ENCODE data around the gene MAP2K3. TPM values are rescaled to one million over a fixed set of nuclear protein-coding genes. Genes with fewer than 3 reads are reported as not detected.
"Not testable (repeated sequence)": the region's sequence is repeated elsewhere in the genome, so short reads cannot be mapped to it uniquely, and the experiment has no call there.

Gene MAP2K3
- polyA plus RNA-seq, 3 donors = 107 to 166 (median 164) TPM

DNA sequence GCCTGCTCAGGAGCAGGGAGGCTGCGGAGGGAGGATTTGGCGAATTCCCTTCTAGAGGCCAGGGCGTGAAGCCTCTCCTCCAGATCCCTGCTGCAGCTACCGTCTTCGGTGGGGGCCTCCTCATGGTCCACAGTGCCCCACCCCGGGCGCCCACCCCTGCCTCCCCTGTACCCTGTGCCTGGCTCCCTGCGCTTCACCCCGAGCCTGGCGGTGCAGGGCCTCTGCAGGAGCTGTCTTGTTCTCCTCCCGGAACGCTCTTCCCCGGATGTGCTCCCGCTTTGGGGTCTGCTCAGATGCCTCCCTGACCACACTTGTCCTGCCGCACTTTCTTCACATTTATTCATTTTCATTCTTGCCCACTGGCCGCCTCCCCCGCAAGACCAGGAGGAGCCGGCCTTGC is 33.3 kb downstream of the MAP2K3 start:
- H3K4me3 Mint-ChIP-seq; H3K27ac Mint-ChIP-seq; H3K9ac ChIP-seq (ENCODE audit: insufficient read depth, low read length, poor library complexity, severe bottlenecking); H3K27ac ChIP-seq (ENCODE audit: low read depth in 1 of 2, low read length in 2 of 2); intact Hi-C loops (cut with micrococcal nuclease); H3K9me3 ChIP-seq (replicated peaks in 1 of 2; ENCODE audit: control insufficient read depth in 1 of 2, insufficient read depth in 1 of 2, low read length in 2 of 2); H3K79me2 ChIP-seq (ENCODE audit: insufficient read depth, low read length); H2AFZ ChIP-seq (ENCODE audit: insufficient read depth, low read depth, low read length, poor library complexity, severe bottlenecking); H3K4me3 ChIP-seq (replicated peaks in 1 of 3; ENCODE audit: low read depth in 2 of 3, low read length in 3 of 3); H3K4me2 ChIP-seq (replicated peaks; ENCODE audit: extremely low read depth, low read length, poor library complexity, severe bottlenecking); DNase-seq; H3K4me1 Mint-ChIP-seq; H3K27me3 Mint-ChIP-seq (ENCODE audit: low read depth in 3 of 3); H3K27me3 ChIP-seq (ENCODE audit: control insufficient read depth in 2 of 2, insufficient read depth in 2 of 2, low read length in 2 of 2): not testable (repeated sequence)
- 87% methylated on average over 15 of the region's 18 CpGs for WGBS (ENCODE audit: insufficient coverage)
- H3K9me3 Mint-ChIP-seq = peaks cover 0 to 12% (median 0%) of the 10 kb centered on the region in 7 donors
- Histone ChIP-seq H3K4me1 (ENCODE audit: control insufficient read depth in 1 of 2, insufficient read depth in 2 of 2, low read length in 2 of 2) (peaks cover 4 to 11% of the 10 kb centered on the region in 2 donors), H4K20me1 (ENCODE audit: insufficient read depth, low read length) (peaks cover 26% of the 10 kb centered on the region), H3K36me3 (replicated peaks in 1 of 2; ENCODE audit: control insufficient read depth in 1 of 2, insufficient read depth in 2 of 2, low read length in 2 of 2) (peaks cover 21 to 27% of the 10 kb centered on the region in 2 donors)
- H3K36me3 Mint-ChIP-seq = peaks cover 23 to 27% of the 10 kb centered on the region in 2 donors

DNA sequence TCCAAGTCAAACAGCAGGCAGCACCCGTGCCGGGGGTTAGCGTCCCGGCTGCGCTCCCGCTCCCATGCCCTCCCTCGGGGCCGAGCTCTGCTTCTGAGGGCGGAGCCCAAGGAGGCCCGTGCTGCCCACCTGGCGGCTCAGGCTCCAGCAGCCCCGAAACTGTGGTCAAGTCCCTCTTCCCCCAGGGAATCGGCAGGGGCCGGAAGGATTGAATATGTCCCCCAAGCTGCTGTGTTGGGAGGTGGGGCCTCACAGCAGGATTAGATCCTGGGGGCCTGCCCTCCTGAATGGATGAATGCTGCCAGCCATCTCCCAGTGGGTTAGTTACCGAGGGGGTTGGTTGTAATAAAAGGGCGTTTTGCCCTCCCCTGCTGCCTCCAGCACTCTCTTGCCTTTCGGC is 33.9 kb downstream of the MAP2K3 start:
- Mint-ChIP-seq H3K27me3 (ENCODE audit: low read depth in 3 of 3) (peaks cover 4 to 8% (median 5%) of the 10 kb centered on the region in 3 donors), H3K4me1 (peaks cover 14% of the 10 kb centered on the region), H3K4me3 (no peak overlapping the region), H3K36me3 (peaks cover 17 to 21% of the 10 kb centered on the region in 2 donors), H3K27ac (no peak overlapping the region), H3K9me3 (peaks cover 0 to 17% (median 3%) of the 10 kb centered on the region in 7 donors)
- H3K79me2 ChIP-seq (ENCODE audit: insufficient read depth, low read length) = no peaks in the 10 kb centered on the region
- peaks cover 0 to 3% of the 10 kb centered on the region in 2 donors for H3K9me3 ChIP-seq (replicated peaks in 1 of 2; ENCODE audit: control insufficient read depth in 1 of 2, insufficient read depth in 1 of 2, low read length in 2 of 2)
- peaks cover 15 to 21% of the 10 kb centered on the region in 2 donors for H3K36me3 ChIP-seq (replicated peaks in 1 of 2; ENCODE audit: control insufficient read depth in 1 of 2, insufficient read depth in 2 of 2, low read length in 2 of 2)
- TF ChIP-seq, protein P1, sequence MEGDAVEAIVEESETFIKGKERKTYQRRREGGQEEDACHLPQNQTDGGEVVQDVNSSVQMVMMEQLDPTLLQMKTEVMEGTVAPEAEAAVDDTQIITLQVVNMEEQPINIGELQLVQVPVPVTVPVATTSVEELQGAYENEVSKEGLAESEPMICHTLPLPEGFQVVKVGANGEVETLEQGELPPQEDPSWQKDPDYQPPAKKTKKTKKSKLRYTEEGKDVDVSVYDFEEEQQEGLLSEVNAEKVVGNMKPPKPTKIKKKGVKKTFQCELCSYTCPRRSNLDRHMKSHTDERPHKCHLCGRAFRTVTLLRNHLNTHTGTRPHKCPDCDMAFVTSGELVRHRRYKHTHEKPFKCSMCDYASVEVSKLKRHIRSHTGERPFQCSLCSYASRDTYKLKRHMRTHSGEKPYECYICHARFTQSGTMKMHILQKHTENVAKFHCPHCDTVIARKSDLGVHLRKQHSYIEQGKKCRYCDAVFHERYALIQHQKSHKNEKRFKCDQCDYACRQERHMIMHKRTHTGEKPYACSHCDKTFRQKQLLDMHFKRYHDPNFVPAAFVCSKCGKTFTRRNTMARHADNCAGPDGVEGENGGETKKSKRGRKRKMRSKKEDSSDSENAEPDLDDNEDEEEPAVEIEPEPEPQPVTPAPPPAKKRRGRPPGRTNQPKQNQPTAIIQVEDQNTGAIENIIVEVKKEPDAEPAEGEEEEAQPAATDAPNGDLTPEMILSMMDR (IDR thresholded peaks at IDR 0.05) = no peak
- H3K27me3 ChIP-seq (ENCODE audit: control insufficient read depth in 2 of 2, insufficient read depth in 2 of 2, low read length in 2 of 2) = no peaks in the 10 kb centered on the region
- DNase-seq = no peak
- H3K27ac ChIP-seq (ENCODE audit: low read depth in 1 of 2, low read length in 2 of 2) = no peak overlapping the region
- no peak overlapping the region for H3K9ac ChIP-seq (ENCODE audit: insufficient read depth, low read length, poor library complexity, severe bottlenecking)
- H4K20me1 ChIP-seq (ENCODE audit: insufficient read depth, low read length) = peaks cover 20% of the 10 kb centered on the region
- intact Hi-C loops (cut with micrococcal nuclease) = no loop called here
- H3K4me1 ChIP-seq (ENCODE audit: control insufficient read depth in 1 of 2, insufficient read depth in 2 of 2, low read length in 2 of 2) = peaks cover 9 to 17% of the 10 kb centered on the region in 2 donors
- no peak overlapping the region for H3K4me3 ChIP-seq (replicated peaks in 1 of 3; ENCODE audit: low read depth in 2 of 3, low read length in 3 of 3)
- H2AFZ ChIP-seq (ENCODE audit: insufficient read depth, low read depth, low read length, poor library complexity, severe bottlenecking) = no peak overlapping the region
- H3K4me2 ChIP-seq (replicated peaks; ENCODE audit: extremely low read depth, low read length, poor library complexity, severe bottlenecking) = no peak overlapping the region
- WGBS (ENCODE audit: insufficient coverage) = 80% methylated on average over 13 of the region's 17 CpGs

DNA sequence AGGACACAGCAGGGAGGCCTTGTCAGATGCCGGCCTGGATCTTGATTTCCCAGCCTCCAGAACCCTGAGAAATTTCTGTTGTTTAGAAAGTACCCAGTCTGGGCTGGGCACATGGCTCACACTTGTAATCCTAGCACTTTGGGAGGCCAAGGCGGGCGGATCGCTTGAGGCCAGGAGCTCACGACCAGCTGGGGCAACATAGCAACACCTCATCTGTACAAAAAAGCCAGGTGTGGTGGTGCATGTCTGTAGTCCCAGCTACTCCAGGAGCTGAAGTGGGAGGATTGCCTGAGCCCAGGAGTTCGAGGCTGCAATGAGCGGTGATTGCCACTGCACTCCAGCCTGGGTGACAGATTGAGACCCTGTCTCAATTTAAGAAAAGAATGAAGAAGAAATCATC is 34.3 kb downstream of the MAP2K3 start:
- DNase-seq; H3K79me2 ChIP-seq (ENCODE audit: insufficient read depth, low read length); H3K4me3 Mint-ChIP-seq; H3K27ac Mint-ChIP-seq; intact Hi-C loops (cut with micrococcal nuclease); H3K9ac ChIP-seq (ENCODE audit: insufficient read depth, low read length, poor library complexity, severe bottlenecking); H3K27me3 ChIP-seq (ENCODE audit: control insufficient read depth in 2 of 2, insufficient read depth in 2 of 2, low read length in 2 of 2); H3K27ac ChIP-seq (ENCODE audit: low read depth in 1 of 2, low read length in 2 of 2); H2AFZ ChIP-seq (ENCODE audit: insufficient read depth, low read depth, low read length, poor library complexity, severe bottlenecking); H3K9me3 ChIP-seq (replicated peaks in 1 of 2; ENCODE audit: control insufficient read depth in 1 of 2, insufficient read depth in 1 of 2, low read length in 2 of 2); H3K4me2 ChIP-seq (replicated peaks; ENCODE audit: extremely low read depth, low read length, poor library complexity, severe bottlenecking); H3K4me3 ChIP-seq (replicated peaks in 1 of 3; ENCODE audit: low read depth in 2 of 3, low read length in 3 of 3): not testable (repeated sequence)
- Histone ChIP-seq H4K20me1 (ENCODE audit: insufficient read depth, low read length) (peaks cover 18% of the 10 kb centered on the region), H3K36me3 (replicated peaks in 1 of 2; ENCODE audit: control insufficient read depth in 1 of 2, insufficient read depth in 2 of 2, low read length in 2 of 2) (peaks cover 14 to 17% of the 10 kb centered on the region in 2 donors), H3K4me1 (ENCODE audit: control insufficient read depth in 1 of 2, insufficient read depth in 2 of 2, low read length in 2 of 2) (peaks cover 13 to 21% of the 10 kb centered on the region in 2 donors)
- WGBS (ENCODE audit: insufficient coverage) = 100% methylated on average over 2 of the region's 7 CpGs
- Mint-ChIP-seq H3K36me3 (peaks cover 14 to 17% of the 10 kb centered on the region in 2 donors), H3K27me3 (ENCODE audit: low read depth in 3 of 3) (peaks cover 4 to 13% (median 5%) of the 10 kb centered on the region in 3 donors), H3K9me3 (peaks cover 0 to 17% (median 3%) of the 10 kb centered on the region in 7 donors), H3K4me1 (peaks cover 19% of the 10 kb centered on the region)

GRCh38 chr17:21319256-21319655 is 34.7 kb downstream of the MAP2K3 start:
- peaks cover 14 to 23% of the 10 kb centered on the region in 2 donors for H3K4me1 ChIP-seq (ENCODE audit: control insufficient read depth in 1 of 2, insufficient read depth in 2 of 2, low read length in 2 of 2)
- Mint-ChIP-seq H3K4me1 (peaks cover 19% of the 10 kb centered on the region), H3K9me3 (peaks cover 0 to 17% (median 3%) of the 10 kb centered on the region in 7 donors), H3K27me3 (ENCODE audit: low read depth in 3 of 3) (peaks cover 4 to 14% (median 5%) of the 10 kb centered on the region in 3 donors), H3K36me3 (peaks cover 11 to 13% of the 10 kb centered on the region in 2 donors)
- WGBS (ENCODE audit: insufficient coverage) = 100% methylated on average over 1 of the region's 4 CpGs
- peaks cover 10 to 13% of the 10 kb centered on the region in 2 donors for H3K36me3 ChIP-seq (replicated peaks in 1 of 2; ENCODE audit: control insufficient read depth in 1 of 2, insufficient read depth in 2 of 2, low read length in 2 of 2)
- H3K27ac Mint-ChIP-seq; intact Hi-C loops (cut with micrococcal nuclease); H3K27me3 ChIP-seq (ENCODE audit: control insufficient read depth in 2 of 2, insufficient read depth in 2 of 2, low read length in 2 of 2); H3K79me2 ChIP-seq (ENCODE audit: insufficient read depth, low read length); H2AFZ ChIP-seq (ENCODE audit: insufficient read depth, low read depth, low read length, poor library complexity, severe bottlenecking); H3K9ac ChIP-seq (ENCODE audit: insufficient read depth, low read length, poor library complexity, severe bottlenecking); H3K4me3 Mint-ChIP-seq; DNase-seq; H3K4me3 ChIP-seq (replicated peaks in 1 of 3; ENCODE audit: low read depth in 2 of 3, low read length in 3 of 3); H3K9me3 ChIP-seq (replicated peaks in 1 of 2; ENCODE audit: control insufficient read depth in 1 of 2, insufficient read depth in 1 of 2, low read length in 2 of 2); H3K27ac ChIP-seq (ENCODE audit: low read depth in 1 of 2, low read length in 2 of 2); H3K4me2 ChIP-seq (replicated peaks; ENCODE audit: extremely low read depth, low read length, poor library complexity, severe bottlenecking): not testable (repeated sequence)
- H4K20me1 ChIP-seq (ENCODE audit: insufficient read depth, low read length) = peaks cover 14% of the 10 kb centered on the region
